HL-60 (cell line): ENCODE results near the gene HMCN2.

ENCODE experiments used
- DNase-seq, 2 experiments: peaks; one replicate each; pipeline ENCODE4 v3.0.0-alpha.2; 2010 to 2020; ENCODE audit warnings: low read depth in 1 of 2, low spot score in 1 of 2
- H3K27ac ChIP-seq: fragments of 250-450 bp; sonication (Bioruptor Pico); replicated peaks from 2 replicates; pipeline ENCODE4 v1.5.1; 2020; ENCODE audit warnings: mild to moderate bottlenecking, moderate library complexity
- H3K27me3 ChIP-seq: fragments of 250-450 bp; sonication (Bioruptor Pico); 2 replicates; pipeline ENCODE4 v1.5.1; 2021; ENCODE audit warnings: mild to moderate bottlenecking, moderate library complexity; ENCODE audit not compliant: insufficient read depth, poor library complexity, severe bottlenecking
- H3K4me3 ChIP-seq: replicated peaks from 2 replicates; pipeline ENCODE4 v1.5.1; 2011; ENCODE audit warnings: mild to moderate bottlenecking, control low read depth, low read length; ENCODE audit not compliant: insufficient read depth
- GABPA ChIP-seq: IDR thresholded peaks from 2 replicates; pipeline ENCODE4 v1.6.1; 2012; ENCODE audit warnings: low read depth
- POLR2AphosphoS5 ChIP-seq: IDR thresholded peaks from 2 replicates; pipeline ENCODE4 v1.6.1; 2012; ENCODE audit warnings: low read depth
- SPI1 ChIP-seq: IDR thresholded peaks from 2 replicates; pipeline ENCODE4 v1.6.1; 2012; ENCODE audit warnings: low read depth, mild to moderate bottlenecking, borderline replicate concordance
- TF ChIP-seq, protein P1 (sequence below): IDR thresholded peaks from 2 replicates; pipeline ENCODE4 v1.6.1; 2012; ENCODE audit warnings: low read depth; ENCODE audit not compliant: insufficient replicate concordance
- TF ChIP-seq, protein P2 (sequence below): IDR thresholded peaks from one replicate; pipeline ENCODE4 v1.5.1; 2011; ENCODE audit warnings: low read length, control low read depth, inconsistent platforms; ENCODE audit not compliant: insufficient read depth

The HMCN2 gene

DNA sequence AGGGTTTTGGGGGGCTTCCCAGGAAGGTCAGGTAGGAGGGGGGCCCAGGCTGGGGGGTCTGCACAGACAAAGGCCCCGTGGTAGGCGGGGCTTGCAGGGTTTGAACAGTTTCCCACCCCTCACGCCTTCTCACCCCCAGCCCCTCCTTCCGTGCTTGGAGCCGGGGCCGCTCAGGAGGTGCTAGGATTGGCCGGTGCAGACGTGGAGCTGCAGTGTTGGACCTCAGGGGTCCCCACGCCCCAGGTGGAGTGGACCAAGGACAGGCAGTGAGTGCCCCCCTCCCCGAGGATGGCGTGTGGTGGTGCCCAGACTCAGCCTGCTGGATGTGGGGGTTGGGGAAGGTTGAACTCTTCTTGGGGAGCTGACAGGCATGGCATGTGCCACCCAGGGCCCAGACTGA is 83.8 kb downstream of the HMCN2 start:
- no peak overlapping the region for H3K4me3 ChIP-seq
- DNase-seq = no peak
- no peak for TF ChIP-seq SPI1
- TF ChIP-seq POLR2AphosphoS5 = no peak
- TF ChIP-seq, protein P1, sequence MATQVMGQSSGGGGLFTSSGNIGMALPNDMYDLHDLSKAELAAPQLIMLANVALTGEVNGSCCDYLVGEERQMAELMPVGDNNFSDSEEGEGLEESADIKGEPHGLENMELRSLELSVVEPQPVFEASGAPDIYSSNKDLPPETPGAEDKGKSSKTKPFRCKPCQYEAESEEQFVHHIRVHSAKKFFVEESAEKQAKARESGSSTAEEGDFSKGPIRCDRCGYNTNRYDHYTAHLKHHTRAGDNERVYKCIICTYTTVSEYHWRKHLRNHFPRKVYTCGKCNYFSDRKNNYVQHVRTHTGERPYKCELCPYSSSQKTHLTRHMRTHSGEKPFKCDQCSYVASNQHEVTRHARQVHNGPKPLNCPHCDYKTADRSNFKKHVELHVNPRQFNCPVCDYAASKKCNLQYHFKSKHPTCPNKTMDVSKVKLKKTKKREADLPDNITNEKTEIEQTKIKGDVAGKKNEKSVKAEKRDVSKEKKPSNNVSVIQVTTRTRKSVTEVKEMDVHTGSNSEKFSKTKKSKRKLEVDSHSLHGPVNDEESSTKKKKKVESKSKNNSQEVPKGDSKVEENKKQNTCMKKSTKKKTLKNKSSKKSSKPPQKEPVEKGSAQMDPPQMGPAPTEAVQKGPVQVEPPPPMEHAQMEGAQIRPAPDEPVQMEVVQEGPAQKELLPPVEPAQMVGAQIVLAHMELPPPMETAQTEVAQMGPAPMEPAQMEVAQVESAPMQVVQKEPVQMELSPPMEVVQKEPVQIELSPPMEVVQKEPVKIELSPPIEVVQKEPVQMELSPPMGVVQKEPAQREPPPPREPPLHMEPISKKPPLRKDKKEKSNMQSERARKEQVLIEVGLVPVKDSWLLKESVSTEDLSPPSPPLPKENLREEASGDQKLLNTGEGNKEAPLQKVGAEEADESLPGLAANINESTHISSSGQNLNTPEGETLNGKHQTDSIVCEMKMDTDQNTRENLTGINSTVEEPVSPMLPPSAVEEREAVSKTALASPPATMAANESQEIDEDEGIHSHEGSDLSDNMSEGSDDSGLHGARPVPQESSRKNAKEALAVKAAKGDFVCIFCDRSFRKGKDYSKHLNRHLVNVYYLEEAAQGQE = no peak
- TF ChIP-seq GABPA = no peak
- TF ChIP-seq, protein P2, sequence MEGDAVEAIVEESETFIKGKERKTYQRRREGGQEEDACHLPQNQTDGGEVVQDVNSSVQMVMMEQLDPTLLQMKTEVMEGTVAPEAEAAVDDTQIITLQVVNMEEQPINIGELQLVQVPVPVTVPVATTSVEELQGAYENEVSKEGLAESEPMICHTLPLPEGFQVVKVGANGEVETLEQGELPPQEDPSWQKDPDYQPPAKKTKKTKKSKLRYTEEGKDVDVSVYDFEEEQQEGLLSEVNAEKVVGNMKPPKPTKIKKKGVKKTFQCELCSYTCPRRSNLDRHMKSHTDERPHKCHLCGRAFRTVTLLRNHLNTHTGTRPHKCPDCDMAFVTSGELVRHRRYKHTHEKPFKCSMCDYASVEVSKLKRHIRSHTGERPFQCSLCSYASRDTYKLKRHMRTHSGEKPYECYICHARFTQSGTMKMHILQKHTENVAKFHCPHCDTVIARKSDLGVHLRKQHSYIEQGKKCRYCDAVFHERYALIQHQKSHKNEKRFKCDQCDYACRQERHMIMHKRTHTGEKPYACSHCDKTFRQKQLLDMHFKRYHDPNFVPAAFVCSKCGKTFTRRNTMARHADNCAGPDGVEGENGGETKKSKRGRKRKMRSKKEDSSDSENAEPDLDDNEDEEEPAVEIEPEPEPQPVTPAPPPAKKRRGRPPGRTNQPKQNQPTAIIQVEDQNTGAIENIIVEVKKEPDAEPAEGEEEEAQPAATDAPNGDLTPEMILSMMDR = no peak
- H3K27ac ChIP-seq = no peak overlapping the region
- no peaks in the 10 kb centered on the region for H3K27me3 ChIP-seq

DNA sequence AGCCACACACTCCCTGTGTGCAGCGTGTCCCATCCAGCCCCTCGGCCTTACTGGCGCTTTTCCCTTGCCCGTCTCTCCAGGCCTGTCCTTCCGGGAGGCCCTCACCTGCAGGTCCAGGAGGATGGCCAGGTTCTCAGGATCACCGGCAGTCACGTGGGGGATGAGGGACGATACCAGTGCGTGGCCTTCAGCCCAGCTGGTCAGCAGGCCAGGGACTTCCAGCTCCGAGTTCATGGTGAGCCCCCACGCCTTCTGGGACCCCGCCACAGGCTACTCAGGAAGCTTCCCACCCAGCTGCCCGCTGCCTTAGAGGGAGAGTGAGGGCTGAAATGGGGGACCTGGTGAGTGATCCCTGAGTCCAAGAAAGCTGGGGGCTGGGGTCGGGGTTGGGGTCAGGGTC is 85.8 kb downstream of the HMCN2 start:
- Histone ChIP-seq H3K4me3 (no peak overlapping the region), H3K27ac (no peak overlapping the region), H3K27me3 (no peaks in the 10 kb centered on the region)
- TF ChIP-seq, protein P1 = no peak
- TF ChIP-seq POLR2AphosphoS5 (no peak), SPI1 (no peak), GABPA (no peak)
- TF ChIP-seq, protein P2 = no peak
- DNase-seq = no peak

DNA sequence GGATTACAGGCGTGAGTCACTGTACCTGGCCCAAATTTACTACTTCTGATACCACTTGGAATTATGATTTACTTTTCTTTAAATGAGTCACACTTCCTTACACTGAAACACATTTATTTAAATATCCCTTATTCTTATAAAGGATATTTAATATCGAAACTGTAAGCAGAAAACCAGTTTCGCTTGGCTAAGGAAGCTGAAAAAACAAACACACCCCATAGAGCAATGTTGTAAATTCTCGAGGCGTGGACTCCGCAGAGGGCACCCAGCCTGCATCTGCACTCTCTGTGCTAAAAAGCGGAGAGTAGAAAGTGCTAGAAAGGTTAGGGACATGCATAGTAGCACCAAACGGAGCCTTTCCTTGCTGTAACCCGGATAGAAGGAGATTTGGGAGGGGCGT is 86.5 kb downstream of the HMCN2 start:
- Histone ChIP-seq H3K27me3 (no peaks in the 10 kb centered on the region), H3K27ac (no peak overlapping the region), H3K4me3 (no peak overlapping the region)
- TF ChIP-seq GABPA (no peak), SPI1 (no peak), POLR2AphosphoS5 (no peak)
- TF ChIP-seq, protein P1 = no peak
- TF ChIP-seq, protein P2 = no peak
- DNase-seq = no peak
